Placental pericyte (primary cell): ENCODE measurements around the gene TM6SF1. TPM values are rescaled to one million over a fixed set of nuclear protein-coding genes. Genes with fewer than 3 reads are reported as not detected.

ENCODE experiments used
- small RNA-seq: library from RNA; depleted of rRNA; stranded (forward); fragments of <200 nt; gene quantifications from one replicate; pipeline ENCODE3, GENCODE V24; 2012; ENCODE audit warnings: low replicate concordance
- total RNA-seq: library from RNA; depleted of rRNA; stranded (reverse); fragments of >200 nt; gene quantifications from 2 replicates; pipeline ENCODE4 v1.2.3, GENCODE V29; 2012

The TM6SF1 gene
- 2.6 and 4.4 TPM in 2 replicates for total RNA-seq

DNA sequence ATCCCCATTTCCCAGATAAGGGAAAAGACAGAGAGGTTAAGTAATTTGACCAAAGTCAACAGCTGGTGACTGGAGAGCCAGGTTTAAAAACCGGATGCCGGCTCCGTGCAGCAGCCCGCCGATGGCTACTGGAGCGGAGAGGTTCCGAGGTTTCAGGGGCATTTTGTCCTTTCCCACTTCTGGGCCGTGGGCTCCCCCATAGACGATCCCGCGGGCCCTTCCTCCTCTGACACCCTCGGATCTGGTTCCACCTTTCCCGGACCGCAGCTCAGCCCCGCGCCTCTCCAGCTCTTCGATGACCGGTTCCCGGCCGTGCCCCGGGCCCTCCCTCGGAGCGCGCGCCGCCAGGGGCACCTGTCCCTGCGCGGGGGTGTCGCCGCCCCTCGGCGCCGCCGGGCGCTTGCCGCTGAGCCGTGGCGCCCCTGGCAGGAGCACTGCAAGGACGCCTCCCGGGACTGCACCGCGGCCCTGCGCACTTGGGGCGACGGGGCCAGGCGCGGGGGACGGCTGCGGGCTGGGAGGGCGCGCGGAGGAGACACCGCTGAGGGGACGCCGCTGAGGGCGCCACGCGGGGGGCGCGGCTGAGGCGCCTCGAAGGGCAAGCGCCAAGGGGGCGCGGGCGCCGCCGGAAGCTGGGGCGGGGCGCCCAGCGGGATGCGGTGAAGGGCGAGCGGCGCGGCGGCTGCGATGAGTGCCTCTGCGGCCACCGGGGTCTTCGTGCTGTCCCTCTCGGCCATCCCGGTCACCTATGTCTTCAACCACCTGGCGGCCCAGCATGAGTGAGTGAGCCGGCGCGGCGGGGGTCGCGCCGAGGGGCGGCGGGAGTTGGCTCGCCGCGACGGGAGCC lies at the start of gene TM6SF1:
Gene TM6SF1 (plus strand): TSS at position 652 of the 847 bp plus-strand sequence. CDS start 36 bp downstream, at position 688.

DNA sequence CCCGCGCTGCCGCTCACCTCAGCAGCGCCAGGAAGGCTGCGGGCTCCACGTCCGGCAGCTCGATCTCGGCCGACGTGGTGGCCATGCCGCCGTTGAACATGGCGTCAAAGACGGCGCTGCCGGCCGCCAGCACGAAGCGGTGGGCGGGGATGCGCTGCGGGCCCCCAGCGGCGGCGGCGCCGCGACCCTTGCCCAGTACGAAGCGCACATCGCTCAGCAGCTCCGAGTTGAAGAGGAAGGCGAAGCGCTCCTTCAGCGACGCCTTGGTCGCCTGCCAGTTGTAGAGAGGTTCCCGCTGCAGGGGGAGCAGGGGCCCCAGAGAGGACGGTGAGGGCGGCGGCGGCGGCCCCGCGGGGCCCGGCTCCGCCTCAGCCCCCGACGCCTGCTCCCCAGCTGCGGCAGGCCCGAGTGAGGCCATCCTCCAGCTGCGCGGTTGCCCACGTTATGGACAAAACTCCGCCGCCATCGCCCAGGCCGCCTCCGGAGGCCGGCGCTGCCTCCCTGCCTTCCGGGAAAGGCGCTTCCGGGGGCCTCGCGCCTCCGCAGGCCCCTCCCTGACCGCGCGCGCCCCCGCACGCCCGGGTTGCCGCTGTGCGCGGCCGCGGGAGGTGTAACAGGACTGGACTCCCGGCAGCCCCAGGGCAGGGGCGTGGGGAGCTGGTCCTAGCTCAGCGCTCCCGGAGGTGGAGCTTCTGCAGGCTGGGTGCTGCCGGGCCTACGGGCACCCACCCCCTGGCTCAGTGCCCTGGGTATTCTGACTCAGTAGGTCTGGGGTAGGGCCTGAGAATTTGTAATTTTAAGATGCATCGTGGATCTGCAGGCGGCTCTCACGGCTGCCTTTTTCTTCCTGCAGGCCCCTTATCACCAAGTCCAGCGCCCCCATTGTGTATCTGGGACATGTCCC lies 40.5 kb upstream of the TM6SF1 start, which contains the start of gene BTBD1:
Gene BTBD1 (minus strand): TSS at position 519 of the 904 bp plus-strand sequence. CDS start 101 bp downstream, at position 418.

Small RNA genes within 50 kb of the gene (small RNA-seq; reads per million reads assigned to genes)
- gene MIR4515 = not detected

Other genes with a start within 250 kb of the TM6SF1 start
- gene HOMER2, start 154.9 kb upstream of the TM6SF1 start, total RNA-seq = 1.3 and 2.0 TPM in 2 replicates
- 32.1 and 41.6 TPM in 2 replicates for gene RAMAC, start 121.4 kb upstream of the TM6SF1 start, total RNA-seq
- 9.4 and 12.9 TPM in 2 replicates for gene C15orf40, start 96.0 kb upstream of the TM6SF1 start, total RNA-seq
- 68.1 and 109 TPM in 2 replicates for gene BTBD1, start 40.4 kb upstream of the TM6SF1 start, total RNA-seq
- gene HDGFL3, start 100.2 kb downstream of the TM6SF1 start, total RNA-seq = 32.2 and 39.2 TPM in 2 replicates
- gene BNC1, start 177.0 kb downstream of the TM6SF1 start, total RNA-seq = 26.5 and 54.5 TPM in 2 replicates